ENCODE data around the gene EXD1.

DNA sequence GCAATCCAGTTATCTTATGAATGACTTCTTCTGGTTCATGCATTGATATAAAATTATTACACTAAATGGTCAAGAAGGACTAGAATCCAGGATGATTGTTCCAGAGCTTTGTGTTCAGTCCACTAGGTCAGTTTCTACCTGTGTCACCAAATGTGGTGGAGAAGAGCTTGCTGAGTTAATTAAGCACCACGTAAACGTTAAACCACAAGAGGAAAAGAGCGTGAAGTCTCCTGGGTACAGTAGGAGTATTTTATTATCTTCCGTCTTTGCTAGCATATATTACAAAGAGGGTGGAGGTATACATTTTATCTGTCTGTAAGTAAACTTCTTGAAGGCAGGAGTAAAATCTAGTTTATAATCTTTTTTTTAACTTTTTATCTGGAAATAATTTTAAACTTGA is 24.0 kb upstream of the EXD1 start:
- TF ChIP-seq, protein P1, sequence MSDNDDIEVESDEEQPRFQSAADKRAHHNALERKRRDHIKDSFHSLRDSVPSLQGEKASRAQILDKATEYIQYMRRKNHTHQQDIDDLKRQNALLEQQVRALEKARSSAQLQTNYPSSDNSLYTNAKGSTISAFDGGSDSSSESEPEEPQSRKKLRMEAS (IDR thresholded peaks at IDR 0.05): no peak
- no peak for TF ChIP-seq YY1 (IDR thresholded peaks at IDR 0.05; ENCODE audit: low read depth)
- TF ChIP-seq, protein P2, sequence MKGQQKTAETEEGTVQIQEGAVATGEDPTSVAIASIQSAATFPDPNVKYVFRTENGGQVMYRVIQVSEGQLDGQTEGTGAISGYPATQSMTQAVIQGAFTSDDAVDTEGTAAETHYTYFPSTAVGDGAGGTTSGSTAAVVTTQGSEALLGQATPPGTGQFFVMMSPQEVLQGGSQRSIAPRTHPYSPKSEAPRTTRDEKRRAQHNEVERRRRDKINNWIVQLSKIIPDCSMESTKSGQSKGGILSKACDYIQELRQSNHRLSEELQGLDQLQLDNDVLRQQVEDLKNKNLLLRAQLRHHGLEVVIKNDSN (IDR thresholded peaks at IDR 0.05): no peak
- TF ChIP-seq, protein P3, sequence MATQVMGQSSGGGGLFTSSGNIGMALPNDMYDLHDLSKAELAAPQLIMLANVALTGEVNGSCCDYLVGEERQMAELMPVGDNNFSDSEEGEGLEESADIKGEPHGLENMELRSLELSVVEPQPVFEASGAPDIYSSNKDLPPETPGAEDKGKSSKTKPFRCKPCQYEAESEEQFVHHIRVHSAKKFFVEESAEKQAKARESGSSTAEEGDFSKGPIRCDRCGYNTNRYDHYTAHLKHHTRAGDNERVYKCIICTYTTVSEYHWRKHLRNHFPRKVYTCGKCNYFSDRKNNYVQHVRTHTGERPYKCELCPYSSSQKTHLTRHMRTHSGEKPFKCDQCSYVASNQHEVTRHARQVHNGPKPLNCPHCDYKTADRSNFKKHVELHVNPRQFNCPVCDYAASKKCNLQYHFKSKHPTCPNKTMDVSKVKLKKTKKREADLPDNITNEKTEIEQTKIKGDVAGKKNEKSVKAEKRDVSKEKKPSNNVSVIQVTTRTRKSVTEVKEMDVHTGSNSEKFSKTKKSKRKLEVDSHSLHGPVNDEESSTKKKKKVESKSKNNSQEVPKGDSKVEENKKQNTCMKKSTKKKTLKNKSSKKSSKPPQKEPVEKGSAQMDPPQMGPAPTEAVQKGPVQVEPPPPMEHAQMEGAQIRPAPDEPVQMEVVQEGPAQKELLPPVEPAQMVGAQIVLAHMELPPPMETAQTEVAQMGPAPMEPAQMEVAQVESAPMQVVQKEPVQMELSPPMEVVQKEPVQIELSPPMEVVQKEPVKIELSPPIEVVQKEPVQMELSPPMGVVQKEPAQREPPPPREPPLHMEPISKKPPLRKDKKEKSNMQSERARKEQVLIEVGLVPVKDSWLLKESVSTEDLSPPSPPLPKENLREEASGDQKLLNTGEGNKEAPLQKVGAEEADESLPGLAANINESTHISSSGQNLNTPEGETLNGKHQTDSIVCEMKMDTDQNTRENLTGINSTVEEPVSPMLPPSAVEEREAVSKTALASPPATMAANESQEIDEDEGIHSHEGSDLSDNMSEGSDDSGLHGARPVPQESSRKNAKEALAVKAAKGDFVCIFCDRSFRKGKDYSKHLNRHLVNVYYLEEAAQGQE (IDR thresholded peaks at IDR 0.05; ENCODE audit: low read depth): no peak
